HG03159 (cell line): ENCODE data around the gene ADORA1.

Experiments used
- ATAC-seq: cut with Tn5 transposase; IDR thresholded peaks from one replicate; pipeline ENCODE4 v1.9.1; 2021; ENCODE audit warnings: mild to moderate bottlenecking, moderate library complexity; ENCODE audit not compliant: unreplicated experiment

ADORA1 gene

DNA sequence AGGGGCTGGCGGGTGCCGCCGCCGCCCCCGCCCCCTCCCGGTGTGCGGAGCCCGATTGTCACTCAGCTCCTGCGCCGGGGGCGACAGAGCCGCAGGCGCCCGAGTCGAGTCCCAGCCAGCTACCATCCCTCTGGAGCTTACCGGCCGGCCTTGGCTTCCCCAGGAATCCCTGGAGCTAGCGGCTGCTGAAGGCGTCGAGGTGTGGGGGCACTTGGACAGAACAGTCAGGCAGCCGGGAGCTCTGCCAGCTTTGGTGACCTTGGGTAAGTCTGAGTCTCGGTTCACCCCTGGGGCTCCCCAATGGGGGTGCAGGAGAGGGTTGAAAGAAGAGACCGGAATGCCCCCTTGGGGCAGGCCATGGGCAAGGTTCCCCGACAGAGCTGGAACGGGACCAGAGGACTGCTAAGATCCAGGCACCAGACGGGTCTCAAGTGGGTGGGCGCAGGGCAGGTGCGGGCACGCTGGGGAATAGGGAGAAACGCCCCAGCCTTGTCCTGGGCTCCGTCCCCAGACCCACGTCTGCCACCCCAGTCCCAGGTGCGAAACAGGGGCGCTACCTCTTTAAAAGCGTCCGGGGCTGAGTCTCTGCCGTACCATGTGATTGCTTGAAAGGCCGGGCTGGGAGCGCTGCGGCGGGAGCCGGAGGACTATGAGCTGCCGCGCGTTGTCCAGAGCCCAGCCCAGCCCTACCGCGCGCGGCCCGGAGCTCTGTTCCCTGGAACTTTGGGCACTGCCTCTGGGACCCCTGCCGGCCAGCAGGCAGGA, at the start of gene ADORA1:
TSS of gene ADORA1 (plus strand) at position 61 of the 765 bp plus-strand sequence. CDS start 1,116 bp downstream, outside the sequence.
- ATAC-seq = no peak

DNA sequence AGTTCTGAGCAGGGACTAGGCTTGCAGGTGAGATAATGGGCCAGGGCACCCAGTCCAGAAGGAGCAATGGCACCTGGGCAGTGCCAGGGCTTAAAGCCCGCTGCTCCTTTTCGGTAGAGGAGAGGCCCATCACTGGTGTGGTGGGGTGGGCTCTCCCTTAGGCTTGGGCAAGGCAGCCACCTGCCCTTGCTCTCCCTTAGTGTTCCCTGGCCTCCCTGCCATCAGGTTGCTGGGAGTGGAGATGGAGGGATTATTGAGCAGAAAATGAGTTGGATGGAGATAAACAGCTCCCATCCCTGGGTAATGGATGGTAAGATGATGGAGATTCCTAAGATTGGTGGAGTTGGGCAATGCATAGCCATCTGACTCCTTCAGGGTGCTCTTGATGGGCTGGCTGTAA, 49.6 kb upstream of the ADORA1 start:
- ATAC-seq = no peak

DNA sequence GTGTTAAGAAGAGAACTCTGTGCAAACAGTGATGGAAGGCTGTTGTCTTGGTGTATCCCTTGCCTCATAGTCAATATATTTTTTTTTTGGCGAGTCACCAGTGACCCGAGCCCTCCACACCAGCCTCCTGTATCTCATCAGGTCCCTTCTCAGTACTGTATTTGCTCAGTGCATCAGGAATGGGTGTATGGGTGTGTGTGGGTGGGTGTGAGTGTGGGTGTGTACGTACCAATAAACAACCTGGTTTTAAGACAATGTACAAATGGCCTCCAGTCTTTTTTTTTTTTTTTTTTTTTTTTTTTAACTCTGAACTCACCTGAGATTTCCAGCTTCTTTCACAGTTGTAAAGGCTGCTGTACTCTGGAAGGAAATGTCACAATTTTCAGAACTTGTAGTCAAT, 49.0 kb upstream of the ADORA1 start:
- no peak for ATAC-seq

DNA sequence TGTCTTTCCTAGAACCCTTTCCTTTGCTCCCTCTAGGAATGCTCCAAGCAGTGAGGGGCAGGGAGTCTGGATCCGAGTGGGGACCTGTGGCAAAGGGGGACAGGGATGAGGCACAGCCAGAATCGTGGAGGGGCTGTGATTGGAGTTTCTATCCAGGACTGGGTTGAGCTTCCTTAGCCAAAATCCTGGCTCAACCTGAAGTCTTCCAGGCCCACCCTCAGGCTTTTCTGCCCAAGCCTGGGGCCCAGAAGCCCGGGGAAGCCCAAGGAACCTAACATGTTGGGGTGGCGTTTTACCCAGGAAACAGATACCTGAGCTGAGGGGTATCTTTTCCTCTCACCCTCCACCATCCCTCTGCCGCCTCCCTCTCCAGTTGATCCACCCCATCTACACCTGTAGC, 47.1 kb upstream of the ADORA1 start:
- ATAC-seq = no peak

DNA sequence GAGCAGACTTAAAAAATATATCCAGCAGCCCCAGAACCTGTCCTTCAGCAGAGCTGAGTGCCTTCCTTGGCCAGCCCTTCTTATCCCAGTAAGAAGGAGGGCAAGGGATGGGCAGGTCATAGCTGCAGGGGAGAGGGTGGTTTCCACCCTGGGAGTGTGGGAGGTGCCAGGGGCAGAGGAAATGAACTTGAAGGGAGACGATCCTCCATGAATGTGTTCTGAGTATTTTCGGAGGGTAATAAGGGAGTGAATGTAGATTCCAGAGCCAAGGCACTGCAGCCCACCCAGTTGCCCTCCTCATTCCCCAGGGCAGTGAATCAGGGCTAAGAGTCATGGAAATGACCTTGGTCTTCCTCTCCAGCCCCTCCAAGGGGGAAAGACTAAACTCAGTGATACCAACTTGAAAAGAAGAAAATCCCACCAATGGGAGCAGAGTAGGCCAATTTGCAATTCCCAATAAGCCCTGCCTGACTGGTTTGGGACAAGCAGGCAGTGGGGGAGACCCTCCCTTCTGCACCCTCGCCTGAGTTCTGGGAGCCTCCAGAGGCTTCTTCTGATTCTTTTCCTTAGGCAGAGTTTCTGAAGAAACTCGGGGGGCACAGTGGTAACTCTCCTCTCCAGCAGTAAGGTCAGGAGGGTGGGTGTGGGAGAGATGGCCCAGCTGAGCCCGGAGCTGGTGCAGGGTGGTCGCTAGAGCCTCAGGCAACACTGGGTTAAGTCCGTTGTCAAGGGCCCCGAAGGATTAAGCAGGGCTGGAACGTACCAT, 45.9 kb upstream of the ADORA1 start:
- ATAC-seq = no peak

DNA sequence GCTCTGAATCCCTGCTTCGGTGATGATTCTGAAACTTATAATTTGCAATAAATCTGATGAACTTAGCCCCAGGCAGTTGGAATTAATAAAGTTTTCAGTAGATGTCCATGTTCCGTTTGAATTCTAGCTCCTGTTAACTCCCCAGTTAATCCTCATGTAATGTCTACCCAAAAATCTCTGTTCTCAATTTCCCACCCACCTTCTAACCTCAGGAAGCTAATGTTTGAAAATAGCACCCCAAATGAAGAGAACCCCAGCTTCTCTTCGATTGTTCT, 45.4 kb upstream of the ADORA1 start:
- no peak for ATAC-seq

DNA sequence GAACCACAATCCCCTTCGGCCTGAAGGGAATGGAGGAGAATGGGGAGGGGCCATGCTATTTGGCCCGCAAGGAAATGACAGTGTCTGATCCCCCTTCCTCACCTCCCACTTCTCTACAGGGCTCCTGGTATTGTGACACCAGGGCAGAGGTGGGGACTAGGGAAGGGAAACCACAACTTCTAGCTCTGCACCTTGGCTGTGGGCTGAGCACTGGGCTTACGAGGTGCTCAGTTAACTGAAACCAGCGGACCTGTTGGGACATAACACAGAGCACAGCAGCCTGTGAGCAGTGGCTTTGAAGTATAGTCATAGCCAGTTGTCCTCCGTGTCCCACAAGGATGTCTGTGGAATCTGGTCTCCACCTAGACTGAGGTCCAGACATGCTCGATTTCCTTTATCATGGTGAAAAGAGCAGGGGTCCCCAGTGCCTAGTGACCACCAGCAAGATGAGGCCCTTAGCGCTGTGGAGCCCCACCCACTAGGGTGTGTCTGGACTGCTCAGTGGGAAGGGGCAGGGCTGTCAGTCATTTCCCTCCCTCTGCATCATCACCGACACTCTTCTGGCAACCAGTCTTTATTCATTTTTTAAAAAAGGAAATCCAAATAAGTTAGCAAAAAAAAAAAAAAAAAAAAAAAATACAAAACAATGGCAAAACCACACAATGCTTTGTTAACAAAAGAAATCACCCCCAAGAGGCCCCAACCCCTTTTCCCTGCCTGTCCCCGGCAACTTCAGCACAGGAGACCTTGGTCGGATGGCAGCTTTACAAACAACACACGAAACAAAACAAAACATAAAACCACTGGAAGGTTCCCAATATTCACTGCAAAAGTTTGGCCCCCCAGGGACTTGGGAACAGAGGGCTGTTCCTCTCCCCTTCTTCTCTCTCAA, 44.7 kb upstream of the ADORA1 start:
- ATAC-seq = no peak

DNA sequence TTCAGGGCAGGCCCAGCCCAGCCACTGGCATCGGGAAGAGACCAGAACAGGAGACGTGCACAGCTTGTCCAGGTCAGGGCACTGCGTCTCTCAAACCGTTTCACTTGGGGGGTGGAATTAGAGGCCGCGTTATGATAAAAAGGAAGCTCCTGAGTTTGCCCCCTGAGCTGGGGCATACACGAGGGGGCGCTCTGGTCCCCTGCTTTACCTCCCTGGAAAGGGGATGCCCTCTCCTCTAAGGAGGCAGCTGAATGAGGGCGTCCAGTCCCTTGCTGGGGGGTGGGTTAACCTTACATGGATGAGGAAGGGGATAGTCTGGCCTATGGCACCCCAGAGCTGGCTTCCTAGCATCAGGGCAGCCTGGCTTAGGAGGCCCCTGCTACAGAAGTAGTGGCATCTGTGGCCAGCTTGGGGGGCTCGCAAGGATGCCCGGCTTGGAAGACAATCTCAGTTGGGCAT, 44.0 kb upstream of the ADORA1 start:
- no peak for ATAC-seq

DNA sequence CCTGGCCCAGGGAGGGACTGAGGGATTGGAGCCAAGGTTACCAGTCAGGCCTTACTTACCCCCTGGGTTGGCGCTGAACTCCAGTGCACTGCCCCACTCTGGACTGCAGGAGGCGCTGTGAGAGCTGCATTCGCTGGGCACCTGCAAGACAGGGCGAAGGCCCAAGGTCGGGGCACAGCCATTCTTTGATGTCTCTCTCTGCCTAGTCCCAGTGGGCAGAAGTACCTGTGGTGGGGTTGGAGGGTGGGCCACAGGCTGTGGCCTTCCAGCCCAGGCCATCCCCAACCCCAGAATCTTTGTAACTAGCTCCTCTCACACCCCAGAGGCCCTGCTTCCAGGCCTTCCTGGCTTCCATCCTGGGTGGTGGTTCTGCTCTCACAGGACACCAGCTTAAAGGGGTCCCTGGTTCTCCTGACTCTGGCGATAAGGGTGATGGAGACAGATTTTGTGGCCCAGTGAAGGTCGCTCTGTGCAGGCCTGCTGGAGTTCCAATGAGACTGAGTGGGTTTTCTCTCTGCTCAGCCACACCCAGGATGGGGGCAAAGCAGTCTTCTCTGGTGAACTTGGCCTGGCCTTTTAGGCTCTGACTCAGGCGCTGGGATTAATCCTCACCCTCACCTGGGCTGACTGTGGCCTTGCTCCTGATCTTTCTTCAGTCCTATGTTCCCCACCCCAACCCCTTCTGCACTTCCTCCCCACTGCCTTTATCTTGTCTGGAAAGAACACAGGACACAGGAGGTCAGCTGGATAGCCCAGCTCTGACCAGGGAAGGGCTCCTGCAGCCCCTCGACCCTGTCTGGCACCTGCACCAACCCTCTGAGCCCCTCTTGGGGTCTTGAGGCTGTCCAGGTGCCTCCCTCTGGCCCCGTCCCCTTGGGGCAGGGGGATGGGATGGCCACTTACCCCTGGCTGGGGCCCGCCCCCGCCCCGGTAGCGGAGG, 42.7 kb upstream of the ADORA1 start:
- ATAC-seq = no peak

DNA sequence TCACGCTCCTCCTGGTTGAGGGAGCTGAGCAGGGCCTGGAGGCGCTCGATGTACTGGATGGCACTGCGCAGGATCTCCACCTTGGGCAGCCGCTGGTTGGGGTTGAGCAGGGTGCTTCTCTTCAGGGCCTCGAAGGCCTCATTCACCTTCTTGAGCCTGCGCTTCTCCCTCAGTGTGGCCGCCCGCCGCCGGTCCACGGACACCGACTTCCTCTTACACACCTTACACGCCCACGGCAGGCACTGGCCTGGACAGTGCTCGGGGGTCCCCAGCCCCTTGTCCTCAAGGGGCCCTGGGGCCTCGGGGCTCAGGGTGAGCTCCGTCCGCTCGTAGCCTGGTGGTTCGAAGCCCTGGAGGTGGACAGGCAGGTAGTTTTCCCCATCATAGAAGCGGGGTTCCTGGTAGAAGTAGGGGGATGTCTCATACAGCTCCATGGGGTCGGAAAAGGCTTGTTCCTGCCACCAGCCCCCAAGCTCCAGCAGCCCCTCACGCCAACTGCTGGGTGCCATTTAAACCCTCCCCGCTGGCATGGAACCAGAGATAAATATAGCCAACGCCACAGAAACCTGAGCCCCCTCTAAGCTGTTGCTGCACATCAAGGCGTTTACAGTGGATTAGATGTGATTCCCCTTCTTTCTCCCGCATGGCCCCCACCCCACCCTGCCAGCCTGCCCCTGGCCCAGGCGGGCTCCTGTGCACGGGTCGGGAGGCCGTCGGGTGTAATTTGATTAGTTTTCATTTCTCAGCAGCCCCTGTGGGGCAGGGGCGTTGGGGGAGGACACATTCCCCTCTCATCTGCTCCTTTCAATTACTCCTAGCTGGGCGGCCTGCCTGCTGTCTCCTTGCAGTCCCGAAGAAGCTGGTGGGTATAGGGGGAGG, 41.8 kb upstream of the ADORA1 start, which contains the start of gene MYOG:
TSS of gene MYOG (minus strand) at position 485 of the 879 bp plus-strand sequence. CDS start at position 434, 51 bp downstream.
- no peak for ATAC-seq

DNA sequence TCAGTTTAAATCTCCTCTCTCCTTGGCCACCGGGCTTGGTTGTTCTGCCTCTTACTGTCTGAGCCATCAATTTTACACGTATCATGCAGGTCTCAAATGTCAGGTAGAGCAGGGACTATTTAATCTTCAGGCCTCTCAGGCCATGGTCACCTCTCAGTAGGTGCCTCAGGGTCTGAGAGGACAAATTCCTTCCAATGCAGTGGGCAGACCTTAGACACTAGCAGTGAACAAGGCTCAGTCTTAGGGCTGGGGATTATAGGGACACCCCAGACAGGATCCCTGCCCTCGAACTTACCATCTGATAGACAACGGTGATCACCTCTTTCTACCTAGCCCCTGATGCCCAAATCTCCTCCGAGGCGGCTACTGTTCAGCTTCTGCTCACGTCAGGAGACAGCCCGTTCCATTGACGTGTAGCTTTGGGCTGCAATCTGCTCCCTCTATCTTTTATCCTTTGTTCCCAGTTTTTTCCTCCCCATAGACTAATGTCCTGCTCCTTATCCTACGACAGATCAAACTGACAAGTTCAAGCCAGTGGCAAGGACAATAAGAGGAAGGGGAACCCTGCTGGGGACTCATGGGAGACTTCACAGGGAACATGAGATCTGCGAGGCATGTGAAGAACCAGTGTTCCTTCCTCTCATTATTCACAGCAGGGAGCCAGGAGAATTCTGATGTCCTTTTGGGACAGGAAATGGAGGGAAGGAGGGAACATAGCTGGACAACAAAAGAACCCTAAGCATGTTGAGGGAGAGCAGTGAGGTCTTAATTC, 40.3 kb upstream of the ADORA1 start:
- ATAC-seq = no peak

DNA sequence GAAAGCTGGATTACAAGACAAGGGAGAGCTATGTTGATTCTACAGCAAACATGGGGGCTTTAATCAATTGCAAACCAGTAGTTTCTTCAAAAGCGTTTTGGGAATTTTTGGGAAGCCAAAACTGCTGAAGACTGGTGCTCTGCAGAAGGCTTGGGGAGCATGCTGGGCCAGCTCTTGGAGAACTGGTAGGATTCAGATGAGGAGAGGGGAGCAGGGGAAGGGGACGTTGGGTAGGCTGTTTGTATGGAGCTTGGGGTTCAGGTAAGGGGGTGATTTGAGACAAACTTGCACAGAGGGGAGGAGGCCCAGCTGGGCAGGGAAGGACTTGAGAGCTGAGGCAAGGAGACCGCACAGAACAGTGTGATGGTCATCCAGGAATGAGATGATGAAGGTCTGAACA, 39.1 kb upstream of the ADORA1 start:
- ATAC-seq = no peak

DNA sequence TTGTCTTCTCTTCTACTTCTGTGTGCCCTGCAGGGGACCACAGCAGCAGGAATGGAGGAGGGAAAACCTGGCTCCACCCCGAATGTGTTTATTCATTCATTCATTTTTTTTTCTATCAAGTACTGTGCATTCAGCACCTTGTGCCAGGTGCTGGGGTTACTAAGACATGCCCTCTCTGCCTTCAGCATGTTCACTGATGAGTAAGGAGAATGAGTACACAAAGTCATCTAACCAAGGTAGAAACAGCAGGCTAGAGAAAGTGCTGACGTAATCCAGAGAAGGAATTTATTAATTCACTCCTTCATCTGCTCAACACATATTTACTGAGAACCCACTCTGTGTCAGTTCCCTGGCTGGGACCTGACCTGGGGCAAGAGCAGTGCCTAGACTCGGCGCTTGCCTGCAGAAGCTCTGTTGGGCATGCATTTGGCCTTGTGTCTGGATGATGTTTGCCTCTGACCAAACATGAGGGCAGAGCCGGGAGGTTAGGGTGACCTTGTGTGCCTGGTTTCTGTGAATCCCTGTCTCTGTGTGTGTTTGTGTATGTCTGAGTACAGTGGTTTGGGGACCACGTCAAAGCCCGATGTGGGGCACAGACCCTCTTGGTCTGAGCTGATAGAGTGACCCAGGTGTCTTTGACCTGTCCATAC, 38.4 kb upstream of the ADORA1 start:
- ATAC-seq = no peak

DNA sequence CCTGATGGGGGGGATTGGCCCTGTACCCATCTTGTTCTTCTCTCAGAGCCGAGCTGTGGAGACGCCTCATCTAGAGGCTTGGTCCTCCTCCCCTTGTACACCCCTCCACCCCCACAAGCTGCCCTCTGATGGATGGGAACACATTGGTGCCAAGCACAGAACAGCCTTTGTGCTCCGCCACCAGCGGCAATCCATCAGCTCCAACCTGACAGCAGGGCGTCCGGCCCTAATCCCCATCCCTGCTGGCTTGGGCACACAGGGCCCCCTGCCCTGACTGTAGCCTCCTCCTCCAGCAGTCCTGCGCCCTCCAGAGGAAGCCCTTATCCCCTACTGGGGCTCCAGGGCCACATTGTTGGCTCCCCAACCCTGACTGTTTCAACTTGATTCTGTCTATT, 37.9 kb upstream of the ADORA1 start:
- ATAC-seq = no peak

DNA sequence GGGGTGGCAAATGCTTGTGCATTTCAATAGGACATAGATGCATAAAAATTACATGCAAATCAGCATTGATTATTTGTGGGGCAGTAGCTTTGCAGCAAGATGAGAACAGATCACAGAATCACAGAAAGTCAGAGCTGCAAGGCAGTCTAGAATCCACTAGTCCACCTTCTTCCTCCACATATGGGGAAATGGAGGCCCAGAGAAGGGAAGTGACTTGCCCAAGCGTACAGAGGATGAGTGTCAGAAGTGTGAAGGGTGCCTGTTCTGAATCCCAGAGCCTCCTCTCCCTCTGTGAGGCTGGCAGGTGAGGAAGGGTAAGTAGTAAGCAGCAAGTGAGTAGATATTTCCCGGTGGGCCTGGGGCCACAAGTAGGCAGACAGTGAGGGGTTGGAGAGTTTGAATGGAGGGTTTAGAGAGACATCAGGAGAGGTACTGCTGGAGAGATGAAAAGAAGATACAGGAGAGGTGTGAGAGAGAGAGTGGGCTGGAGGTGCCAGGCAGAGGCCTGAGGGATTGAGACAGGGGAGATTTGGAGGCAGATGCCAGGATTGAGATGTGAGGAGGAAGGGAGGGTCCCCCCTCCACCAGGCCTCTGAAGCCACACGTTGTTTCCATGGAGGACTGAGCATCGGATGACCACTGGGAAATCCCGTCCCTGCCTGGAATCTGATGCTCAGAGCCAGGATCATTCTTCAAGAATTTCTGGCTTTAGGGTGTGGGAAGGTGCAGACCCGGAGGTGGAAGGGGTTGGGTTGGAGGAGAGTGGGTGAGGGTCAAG, 36.9 kb upstream of the ADORA1 start:
- no peak for ATAC-seq

DNA sequence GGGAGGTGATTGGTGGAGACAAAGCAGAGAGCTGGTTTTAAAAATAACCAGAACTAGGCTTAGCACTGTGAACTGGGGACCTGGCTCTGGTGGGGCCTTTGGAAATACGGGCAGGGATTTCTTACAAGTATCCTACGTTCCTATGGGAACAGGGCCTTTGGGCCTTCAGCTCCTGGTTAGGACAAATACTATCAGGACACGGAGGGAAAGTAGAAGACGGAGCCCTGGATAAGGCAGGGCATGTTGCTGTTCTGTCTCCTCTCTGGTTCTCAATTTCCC, 36.4 kb upstream of the ADORA1 start:
- ATAC-seq = no peak

DNA sequence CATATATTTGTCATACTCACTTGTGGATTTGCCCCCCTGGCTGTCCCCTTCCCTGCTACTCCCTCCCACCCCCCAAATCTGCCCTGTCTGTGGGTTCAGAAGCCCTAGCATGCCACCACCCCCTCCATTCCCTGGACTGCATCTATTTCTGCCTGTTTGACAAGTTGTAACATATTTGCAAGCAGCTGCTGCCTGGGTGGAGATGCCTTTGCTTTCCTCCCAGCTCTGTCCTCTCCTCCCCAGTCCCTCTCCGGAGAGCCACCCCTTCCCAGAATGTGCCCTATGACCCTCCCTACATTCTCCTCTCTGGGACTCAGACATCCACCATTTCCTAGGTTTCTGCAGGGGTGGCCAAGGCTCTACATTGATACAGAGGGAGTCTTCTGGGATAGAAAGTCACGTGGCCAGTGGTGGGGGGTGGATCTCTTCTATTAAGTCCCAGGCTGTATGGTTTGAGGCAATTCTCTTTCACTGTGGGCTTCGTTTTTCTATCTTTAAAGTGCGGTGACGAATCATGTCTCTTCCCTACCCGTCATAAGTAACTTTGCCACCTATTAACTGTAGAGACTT, 35.7 kb upstream of the ADORA1 start:
- no peak for ATAC-seq
